Renal cortex interstitium (tissue), 11 donors: ENCODE data around the gene HOTAIR. TPM values are rescaled to one million over a fixed set of nuclear protein-coding genes. Genes with fewer than 3 reads are reported as not detected.

Experiments
- DNase-seq, 11 donors: peaks; one replicate each; pipeline ENCODE4 v3.0.0-alpha.2; 2013; ENCODE audit warnings: low read depth in 9 of 11, low spot score in 4 of 11; ENCODE audit errors: extremely low read depth in 1 of 11
- polyA plus RNA-seq, 3 donors: library from polyadenylated mRNA; unstranded; fragments of 120-200 nt; gene quantifications; one replicate each; pipeline ENCODE4 v1.2.1, GENCODE V29; 2013; ENCODE audit not compliant: insufficient read length in 3 of 3

HOTAIR gene
- polyA plus RNA-seq, 3 donors: 1.6 to 4.3 (median 3.0) TPM

GRCh38 chr12:53980802-53981496 lies 6.2 kb upstream of the HOTAIR start:
- no peak for DNase-seq

DNA sequence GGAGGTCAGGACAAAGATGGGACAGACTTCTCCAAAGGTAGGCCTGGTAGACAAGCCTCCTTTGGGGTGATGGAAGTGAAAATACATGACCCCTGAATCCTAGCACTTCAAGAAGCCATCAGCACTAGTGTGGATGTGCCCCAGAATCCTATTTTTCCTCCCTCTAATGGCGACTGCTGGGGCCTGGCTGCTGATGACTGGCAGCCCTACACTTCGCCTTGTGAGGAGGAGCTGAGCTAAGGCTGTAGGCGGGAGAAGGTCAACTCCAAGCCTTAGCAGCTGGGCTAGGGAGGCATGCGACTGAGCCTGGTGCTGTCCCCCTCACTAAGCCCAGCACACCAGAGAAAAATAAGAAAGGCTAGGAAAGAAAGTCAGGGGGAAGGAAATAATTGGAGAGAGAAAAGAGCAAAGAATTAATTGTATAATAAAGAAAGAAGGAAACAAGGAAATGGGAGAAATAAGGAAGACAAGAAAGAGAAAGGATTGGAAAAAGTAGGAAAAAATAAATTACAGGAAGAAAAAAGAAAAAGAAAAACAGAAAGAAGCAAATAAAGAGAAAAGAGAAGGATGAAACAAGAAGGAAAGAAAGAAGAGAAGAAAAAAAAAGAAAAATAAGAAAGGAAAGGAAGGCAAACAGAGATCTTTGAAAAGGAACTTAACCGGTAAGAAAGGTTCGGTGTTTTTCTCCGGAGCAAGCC lies 5.5 kb upstream of the HOTAIR start:
- DNase-seq: no peak

GRCh38 chr12:53978477-53979356 lies 4.0 kb upstream of the HOTAIR start:
- no peak for DNase-seq

DNA sequence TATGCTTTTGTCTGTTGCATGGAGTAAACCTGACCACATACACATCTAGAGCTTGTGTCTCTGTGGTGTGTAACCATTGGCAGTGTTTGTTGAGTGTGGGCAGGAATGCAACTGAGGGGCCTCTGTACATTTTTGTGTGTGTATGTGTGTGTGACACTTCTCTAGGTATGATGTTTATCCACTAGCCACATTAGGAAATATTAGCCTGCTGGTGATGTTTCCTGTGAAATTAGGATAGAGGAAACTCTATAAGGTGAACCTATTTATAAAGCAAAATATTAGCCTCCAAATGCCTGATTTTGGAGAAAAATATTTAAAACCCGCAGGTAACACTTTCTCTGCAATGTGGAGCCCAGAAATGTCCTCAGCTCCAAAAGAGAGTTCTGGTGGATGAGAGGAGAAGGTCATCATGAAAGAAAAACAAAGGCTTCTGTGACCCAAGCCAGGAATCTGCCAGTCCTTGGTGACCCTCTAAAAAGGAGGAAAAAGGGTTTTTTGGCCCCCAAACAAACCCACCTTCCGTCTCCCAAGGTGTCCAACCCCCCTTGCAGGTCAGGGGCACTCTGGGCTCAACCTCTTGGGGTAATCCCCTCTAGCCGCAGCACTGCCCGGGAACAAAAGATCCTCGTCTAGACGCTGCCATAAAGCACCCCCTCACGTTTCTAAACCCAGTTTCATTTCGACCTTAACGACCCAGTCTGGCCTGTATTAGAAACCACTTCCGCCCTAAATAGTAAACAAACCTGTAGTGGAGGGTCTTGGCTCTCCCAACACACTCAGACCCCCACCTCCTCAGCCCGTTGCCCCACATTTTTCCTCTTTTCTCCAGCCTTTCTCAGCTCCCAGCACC lies 3.1 kb upstream of the HOTAIR start:
- DNase-seq: no peak

- no peak for DNase-seq
Measured at GRCh38 chr12:53976823-53977595, 2.3 kb upstream of the HOTAIR start.

GRCh38 chr12:53976172-53976822 lies 1.5 kb upstream of the HOTAIR start:
- no peak for DNase-seq

DNA sequence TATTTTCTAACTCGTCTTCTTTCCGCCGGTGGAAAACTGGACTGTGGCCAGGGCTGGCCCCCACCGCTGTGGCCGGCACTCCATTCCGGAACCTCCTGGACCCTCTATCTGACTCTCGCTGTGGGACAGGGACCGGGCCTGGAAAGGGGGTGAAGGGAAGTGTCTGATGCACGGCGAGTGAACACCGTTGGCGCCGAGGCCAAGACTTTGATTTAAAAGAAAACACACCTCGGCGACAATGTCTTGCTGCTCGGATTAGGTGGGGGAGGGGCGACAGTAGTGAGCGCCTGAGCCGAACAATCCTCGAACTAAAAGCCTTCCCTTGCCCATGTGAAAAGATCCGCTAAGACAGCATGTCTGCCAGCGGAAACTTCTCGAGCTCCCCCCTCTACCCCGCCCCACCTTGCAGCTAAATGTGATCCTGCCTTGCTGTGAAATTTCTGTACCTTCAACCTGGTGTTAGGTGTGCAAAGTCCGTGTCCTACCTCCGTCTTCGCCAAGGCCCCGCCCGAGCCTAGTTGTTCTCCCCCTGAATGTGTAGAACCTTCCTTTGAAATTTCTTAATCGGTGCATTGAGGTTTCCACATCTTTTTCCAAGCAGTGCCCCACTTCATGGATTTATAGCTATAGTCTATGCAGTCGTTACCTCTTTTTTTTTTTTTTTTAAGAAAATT lies 862 bp upstream of the HOTAIR start:
- DNase-seq: no peak

DNA sequence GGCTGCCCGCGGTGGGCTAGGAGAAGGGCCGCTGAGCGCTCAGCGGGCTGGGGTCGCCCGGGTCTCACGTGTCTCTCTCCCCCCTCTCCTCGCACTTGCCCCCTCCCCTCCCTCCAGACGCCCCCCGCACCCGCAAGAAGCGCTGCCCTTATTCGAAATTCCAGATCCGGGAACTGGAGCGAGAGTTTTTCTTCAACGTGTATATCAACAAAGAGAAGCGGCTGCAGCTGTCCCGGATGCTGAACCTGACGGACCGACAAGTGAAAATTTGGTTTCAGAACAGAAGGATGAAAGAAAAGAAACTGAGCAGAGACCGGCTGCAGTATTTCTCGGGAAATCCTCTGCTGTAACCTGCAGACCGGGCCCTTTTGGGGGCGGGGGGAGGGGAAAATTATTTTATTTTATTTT lies 314 bp upstream of the HOTAIR start:
- no peak for DNase-seq

GRCh38 chr12:53973236-53974042 lies 1.3 kb downstream of the HOTAIR start:
- DNase-seq: no peak

- no peak for DNase-seq
Measured at GRCh38 chr12:53972722-53973235, 2.0 kb downstream of the HOTAIR start, which contains the start of gene HOXC11. Gene HOXC11 (plus strand): TSS chr12:53973126. CDS start chr12:53973242, 116 bp downstream.

DNA sequence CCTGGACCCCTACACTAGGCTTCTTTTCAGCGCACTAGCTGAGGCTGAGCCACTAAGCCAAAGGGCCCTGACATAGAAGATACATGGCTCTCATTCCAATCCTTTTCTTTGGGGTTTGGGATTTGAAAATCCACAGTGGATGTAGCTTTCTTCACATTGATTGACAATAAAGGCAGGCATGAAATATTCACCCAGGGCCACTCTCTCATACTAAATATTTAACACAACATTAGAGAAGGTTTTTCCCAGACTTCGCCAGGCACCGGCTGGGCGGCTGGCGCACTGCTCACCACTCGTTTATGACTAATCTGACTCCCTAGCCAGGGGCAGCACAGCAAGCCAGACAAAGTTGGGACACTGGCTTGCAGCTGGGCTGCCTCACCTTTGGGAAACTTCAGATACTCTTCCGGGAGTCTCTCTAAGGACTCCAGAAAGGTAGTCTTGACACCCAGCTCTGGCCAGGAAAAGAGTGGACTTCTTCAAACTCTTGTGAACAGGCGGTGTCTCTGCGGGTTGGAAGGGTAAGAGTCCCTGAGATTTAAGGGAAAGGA lies 2.5 kb downstream of the HOTAIR start:
- no peak for DNase-seq

DNA sequence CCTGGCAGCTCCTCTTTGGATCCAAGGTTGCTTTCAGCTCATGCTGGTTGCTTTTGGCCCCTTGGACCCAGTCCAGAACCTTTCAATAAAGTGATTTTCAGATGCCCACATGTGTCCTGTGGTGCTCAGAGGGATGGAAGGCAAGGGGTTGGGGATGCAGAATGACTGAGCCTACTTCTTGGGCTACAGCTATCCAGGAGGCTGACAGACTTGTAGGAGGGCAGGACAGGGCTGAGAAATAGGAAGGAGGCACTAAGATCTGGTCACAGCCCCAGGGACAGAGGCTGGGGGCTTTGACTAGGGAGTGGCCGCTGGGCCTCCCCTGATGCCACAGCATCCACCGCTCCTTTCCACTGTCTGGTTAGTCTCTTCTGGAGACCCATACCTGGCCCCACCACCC lies 3.1 kb downstream of the HOTAIR start:
- DNase-seq: no peak

DNA sequence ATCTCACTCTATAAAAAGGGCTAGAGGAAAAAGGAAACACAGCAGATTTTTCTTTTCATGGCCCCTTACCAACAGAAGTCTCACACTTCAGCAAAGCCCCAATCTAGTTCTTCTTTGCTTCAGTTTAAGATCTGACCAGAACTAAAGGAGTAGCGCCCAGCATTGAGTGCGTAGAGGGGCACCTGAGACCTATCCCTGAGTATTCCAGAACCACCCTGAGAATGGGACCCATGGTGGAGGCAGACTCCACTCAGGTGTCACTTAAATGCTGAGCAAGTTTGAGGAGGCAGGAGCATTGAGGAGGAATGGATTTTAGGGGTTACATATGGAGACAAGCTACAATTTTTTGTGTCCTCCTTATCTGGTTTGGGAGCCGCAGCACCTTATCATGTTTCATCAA lies 3.6 kb downstream of the HOTAIR start:
- no peak for DNase-seq

- DNase-seq: no peak
Measured at GRCh38 chr12:53970451-53970850, 4.3 kb downstream of the HOTAIR start.

- no peak for DNase-seq
Measured at GRCh38 chr12:53969588-53970259, 5.0 kb downstream of the HOTAIR start.
